HCT116 (cell line): ENCODE results near the gene CAVIN2. TPM values are rescaled to one million over a fixed set of nuclear protein-coding genes. Genes with fewer than 3 reads are reported as not detected.

ENCODE experiments used
- ATAC-seq: fragments of 200-7000 bp; cut with Tn5 transposase; 2 replicates; pipeline ENCODE4 v1.9.1; 2020; ENCODE audit warnings: mild to moderate bottlenecking, moderate library complexity
- BruUV-seq: library from RNA; stranded (reverse); fragments of 400-500 nt; replicated peaks from 2 replicates; lab custom pipeline; 2021; lab: Mats Ljungman, UMichigan
- CTCF ChIA-PET: fragments of 300-600 bp; sonication (Branson Sonifier 250); formaldehyde crosslinking; loops from one replicate; lab custom pipeline; 2021; ENCODE audit warnings: antibody characterized with exemption; lab: Charles Lee
- POLR2A ChIA-PET: fragments of 300-600, 350-600 bp; sonication (Branson Sonifier 250); formaldehyde crosslinking; loops from one replicate; lab custom pipeline; 2021; ENCODE audit warnings: antibody characterized with exemption; lab: Charles Lee
- RAD21 ChIA-PET, 2 experiments: fragments of 300-600 bp; sonication (Branson Sonifier 250); formaldehyde crosslinking; loops; one replicate each; lab custom pipeline; 2023; ENCODE audit warnings: low total read pairs in 2 of 2; ENCODE audit not compliant: uncharacterized antibody in 2 of 2, unreplicated experiment in 2 of 2, low non-redundant PET in 1 of 2; lab: Charles Lee
- DNase-seq: peaks from one replicate; pipeline ENCODE4 v3.0.0-alpha.2; 2010; ENCODE audit warnings: low read depth, low spot score
- H2AFZ ChIP-seq: fragments of 200-600 bp; shearing (Covaris generic), sonication (generic); 2 replicates; pipeline ENCODE4 v1.6.1; 2017; ENCODE audit warnings: low read depth, mixed run types, mixed read lengths, antibody characterized with exemption, low read length; ENCODE audit not compliant: poor library complexity, severe bottlenecking
- H3K27ac ChIP-seq: 2 replicates; pipeline ENCODE4 v1.5.1; 2012; ENCODE audit warnings: low read depth, low read length
- H3K27me3 ChIP-seq: fragments of 200-600 bp; sonication (generic); 2 replicates; pipeline ENCODE4 v1.6.1; 2016; ENCODE audit warnings: mixed run types, low read length, mixed read lengths; ENCODE audit not compliant: insufficient read depth
- H3K36me3 ChIP-seq, 2 experiments: fragments of 200-500 bp in 1 of 2; fragments of 200-600 bp in 1 of 2; sonication (Bioruptor generic) in 1 of 2; sonication (generic) in 1 of 2; 2 replicates each; pipeline versions ENCODE4 v1.5.1 to v1.6.1; 2014 to 2016; ENCODE audit warnings: low read length in 2 of 2, inconsistent platforms in 1 of 2, mixed read lengths in 1 of 2, mixed run types in 1 of 2; ENCODE audit not compliant: insufficient read depth in 2 of 2, control insufficient read depth in 1 of 2
- H3K4me1 ChIP-seq, 2 experiments: fragments of 200-600 bp in 1 of 2; sonication (generic) in 1 of 2; 2 replicates each; pipeline versions ENCODE4 v1.5.1 to v1.6.1; 2012 to 2017; ENCODE audit warnings: low read length in 2 of 2, inconsistent platforms in 1 of 2, mild to moderate bottlenecking in 1 of 2, mixed read lengths in 1 of 2, mixed run types in 1 of 2, moderate library complexity in 1 of 2; ENCODE audit not compliant: insufficient read depth in 2 of 2, control insufficient read depth in 1 of 2
- H3K4me2 ChIP-seq: fragments of 200-600 bp; sonication (generic); 2 replicates; pipeline ENCODE4 v1.6.1; 2017; ENCODE audit warnings: mixed run types, low read length, mixed read lengths
- H3K4me3 ChIP-seq, 2 experiments: fragments of 200-600 bp in 1 of 2; sonication (generic) in 1 of 2; replicated peaks in 1 of 2; 2 replicates each; pipeline ENCODE4 v1.5.1; 2011 to 2016; ENCODE audit warnings: low read length in 2 of 2, control low read depth in 1 of 2, low read depth in 1 of 2, mild to moderate bottlenecking in 1 of 2, mixed read lengths in 1 of 2, mixed run types in 1 of 2
- H3K79me2 ChIP-seq: fragments of 200-600 bp; sonication (generic); 2 replicates; pipeline ENCODE4 v1.6.1; 2017; ENCODE audit warnings: mild to moderate bottlenecking, mixed run types, low read length, moderate library complexity, mixed read lengths; ENCODE audit not compliant: insufficient read depth
- H3K9ac ChIP-seq: fragments of 200-600 bp; sonication (generic); 2 replicates; pipeline ENCODE4 v1.6.1; 2016; ENCODE audit warnings: low read length, mixed read lengths
- H3K9me2 ChIP-seq: fragments of 200-600 bp; sonication (generic), shearing (Covaris generic); 2 replicates; pipeline ENCODE4 v1.6.1; 2017; ENCODE audit warnings: mixed run types, mild to moderate bottlenecking, moderate library complexity; ENCODE audit not compliant: insufficient read depth
- H3K9me3 ChIP-seq, 2 experiments: fragments of 200-500 bp in 1 of 2; fragments of 200-600 bp in 1 of 2; sonication (Bioruptor generic) in 1 of 2; sonication (generic) in 1 of 2; 2 replicates each; pipeline ENCODE4 v1.6.1; 2014 to 2017; ENCODE audit warnings: low read length in 2 of 2, mixed read lengths in 2 of 2, inconsistent platforms in 1 of 2, low read depth in 1 of 2, mild to moderate bottlenecking in 1 of 2, mixed run types in 1 of 2, moderate library complexity in 1 of 2; ENCODE audit not compliant: control insufficient read depth in 1 of 2, insufficient read depth in 1 of 2
- H4K20me1 ChIP-seq: fragments of 200-600 bp; sonication (generic), shearing (Covaris generic); 2 replicates; pipeline ENCODE4 v1.6.1; 2017; ENCODE audit warnings: mixed run types, mild to moderate bottlenecking, moderate library complexity; ENCODE audit not compliant: insufficient read depth
- CBX3 ChIP-seq: IDR thresholded peaks from 2 replicates; pipeline ENCODE4 v1.6.1; 2012; ENCODE audit warnings: low read depth
- CTCF ChIP-seq, 3 experiments: fragments of 200-600 bp in 1 of 3; sonication (generic) in 1 of 3; IDR thresholded peaks in 2 of 3; conservative IDR thresholded peaks in 1 of 3; 2 replicates each; pipeline ENCODE4 v1.5.1; 2012 to 2017; ENCODE audit warnings: low read depth in 2 of 3, low read length in 2 of 3, antibody characterized with exemption in 1 of 3, borderline replicate concordance in 1 of 3, control low read depth in 1 of 3, mild to moderate bottlenecking in 1 of 3, mixed read lengths in 1 of 3, mixed run types in 1 of 3, moderate library complexity in 1 of 3; ENCODE audit not compliant: insufficient read depth in 1 of 3
- ELF1 ChIP-seq: IDR thresholded peaks from 2 replicates; pipeline ENCODE4 v1.6.1; 2012; ENCODE audit warnings: low read depth, borderline replicate concordance
- EZH2phosphoT487 ChIP-seq: fragments of 200-600 bp; IDR thresholded peaks from 2 replicates; pipeline ENCODE4 v1.6.1; 2018; ENCODE audit warnings: antibody characterized with exemption, borderline replicate concordance
- POLR2A ChIP-seq: IDR thresholded peaks from 2 replicates; pipeline ENCODE4 v1.7.0; 2011; ENCODE audit warnings: borderline replicate concordance; ENCODE audit not compliant: insufficient read depth, insufficient read length; ENCODE audit errors: extremely low read depth
- SP1 ChIP-seq: IDR thresholded peaks from 2 replicates; pipeline ENCODE4 v1.6.1; 2012; ENCODE audit warnings: low read depth
- ZFX ChIP-seq: fragments of 450-650 bp; IDR thresholded peaks from 2 replicates; pipeline ENCODE4 v1.6.1; 2017
- intact Hi-C: fragments of 100-400 bp; cut with micrococcal nuclease; formaldehyde crosslinking; loops from 2 replicates; pipeline ENCODE4 v1.10.0; 2022
- total RNA-seq: library from RNA; stranded (reverse); gene quantifications from one replicate; pipeline ENCODE4 v1.2.1, GENCODE V29; 2021; ENCODE audit not compliant: unreplicated experiment

Gene CAVIN2
- total RNA-seq, 1 experiment from 2014 or later: 0.27 TPM

GRCh38 chr2:191797500-191797899 lies 49.4 kb downstream of the CAVIN2 start:
- DNase-seq (no peak), ATAC-seq (no peak)
- no TSS peak for BruUV-seq
- Histone ChIP-seq H3K27me3 (no peaks in the 10 kb centered on the region), H3K9me3 (no peaks in the 10 kb centered on the region), H3K4me1 (no peaks in the 10 kb centered on the region), H3K79me2 (no peaks in the 10 kb centered on the region), H3K27ac (no peak overlapping the region), H4K20me1 (no peaks in the 10 kb centered on the region), H3K9me2 (no peaks in the 10 kb centered on the region), H3K4me3 (no peak overlapping the region), H3K9ac (no peak overlapping the region), H2AFZ (no peak overlapping the region), H3K4me2 (no peak overlapping the region), H3K36me3 (no peaks in the 10 kb centered on the region)
- ChIA-PET CTCF (no interaction called here), RAD21 (no interaction called here), POLR2A (no interaction called here)
- no peak for TF ChIP-seq POLR2A
- intact Hi-C loops: loop anchor here (5.0 kb wide), 1 partner anchor 230 kb away; no protein-coding TSS in a partner anchor

GRCh38 chr2:191795715-191796114 lies 51.2 kb downstream of the CAVIN2 start:
- no peak overlapping the region for H3K27ac ChIP-seq
- POLR2A ChIA-PET: no interaction called here
- RAD21 ChIA-PET: no interaction called here
- H3K9me3 ChIP-seq: no peaks in the 10 kb centered on the region
- DNase-seq: no peak
- intact Hi-C loops: loop anchor here (5.0 kb wide), 1 partner anchor 228 kb away; no protein-coding TSS in a partner anchor
- no peak for TF ChIP-seq ZFX
- TF ChIP-seq ELF1: no peak
- TF ChIP-seq CTCF (IDR thresholded peaks at IDR 0.05 in 2 of 3, conservative IDR thresholded peaks at IDR 0.05 in 1 of 3; ENCODE audit: borderline replicate concordance in 1 of 3, insufficient read depth in 1 of 3, low read depth in 2 of 3, low read length in 2 of 3): no peak
- TF ChIP-seq SP1: no peak
- TF ChIP-seq EZH2phosphoT487: no peak
- no peak for TF ChIP-seq CBX3
- TF ChIP-seq, all 23 proteins: peak for 0
- Histone ChIP-seq H3K79me2 (no peaks in the 10 kb centered on the region), H3K4me2 (no peak overlapping the region), H2AFZ (no peak overlapping the region), H3K4me3 (no peak overlapping the region), H3K27me3 (no peaks in the 10 kb centered on the region), H3K9me2 (no peaks in the 10 kb centered on the region), H3K9ac (no peak overlapping the region), H4K20me1 (no peaks in the 10 kb centered on the region), H3K36me3 (no peaks in the 10 kb centered on the region), H3K4me1 (no peaks in the 10 kb centered on the region)
- no peak for ATAC-seq
- BruUV-seq: no TSS peak
- CTCF ChIA-PET: no interaction called here
